OCI-LY7 (cell line): ENCODE measurements around the gene CORO7. TPM values are rescaled to one million over a fixed set of nuclear protein-coding genes. Genes with fewer than 3 reads are reported as not detected.

Experiments used
- BruUV-seq: library from RNA; stranded (reverse); fragments of 400-500 nt; replicated peaks from 2 replicates; lab custom pipeline; 2021; lab: Mats Ljungman, UMichigan
- CTCF ChIA-PET: fragments of 300-600 bp; sonication (Branson Sonifier 250); formaldehyde crosslinking; loops from one replicate; lab custom pipeline; 2022; ENCODE audit warnings: antibody characterized with exemption; ENCODE audit not compliant: unreplicated experiment; lab: Charles Lee
- POLR2A ChIA-PET: fragments of 300-600 bp; sonication (Branson Sonifier 250); formaldehyde crosslinking; loops from one replicate; lab custom pipeline; 2022; ENCODE audit warnings: antibody characterized with exemption; lab: Charles Lee
- DNase-seq: peaks from one replicate; pipeline ENCODE4 v3.0.0-alpha.2; 2015; ENCODE audit warnings: low spot score
- H2AFZ ChIP-seq: fragments of 200-600 bp; sonication (generic), shearing (Covaris generic); 2 replicates; pipeline ENCODE4 v1.6.1; 2014; ENCODE audit warnings: mild to moderate bottlenecking, antibody characterized with exemption, low read length, moderate library complexity
- H3K27ac ChIP-seq: fragments of 200-600 bp; sonication (generic); 2 replicates; pipeline ENCODE4 v1.5.1; 2014; ENCODE audit warnings: mixed run types, low read depth, mild to moderate bottlenecking, moderate library complexity, low read length, inconsistent platforms; ENCODE audit not compliant: poor library complexity, severe bottlenecking
- H3K36me3 ChIP-seq: fragments of 200-600 bp; sonication (generic); 2 replicates; pipeline ENCODE4 v1.6.1; 2014; ENCODE audit warnings: mild to moderate bottlenecking, antibody characterized with exemption, low read length, moderate library complexity, mixed read lengths; ENCODE audit not compliant: insufficient read depth
- H3K4me1 ChIP-seq: fragments of 200-600 bp; sonication (generic); 2 replicates; pipeline ENCODE4 v1.5.1; 2014; ENCODE audit warnings: mild to moderate bottlenecking, low read length; ENCODE audit not compliant: insufficient read depth, poor library complexity, severe bottlenecking
- H3K4me2 ChIP-seq: fragments of 200-600 bp; sonication (generic); 2 replicates; pipeline ENCODE4 v1.6.1; 2014; ENCODE audit warnings: mild to moderate bottlenecking, low read length
- H3K4me3 ChIP-seq: fragments of 200-600 bp; sonication (generic); 2 replicates; pipeline ENCODE4 v1.5.1; 2014; ENCODE audit warnings: mild to moderate bottlenecking, low read depth, low read length; ENCODE audit not compliant: poor library complexity, severe bottlenecking
- H3K79me2 ChIP-seq: fragments of 200-600 bp; sonication (generic); 2 replicates; pipeline ENCODE4 v1.6.1; 2016; ENCODE audit warnings: low read depth, mild to moderate bottlenecking, low read length, moderate library complexity, mixed read lengths; ENCODE audit not compliant: insufficient read depth
- H3K9me2 ChIP-seq: fragments of 200-600 bp; sonication (generic); 2 replicates; pipeline ENCODE4 v1.6.1; 2016; ENCODE audit warnings: mild to moderate bottlenecking, low read length, mixed read lengths; ENCODE audit not compliant: insufficient read depth
- H3K9me3 ChIP-seq: fragments of 200-600 bp; sonication (generic); 2 replicates; pipeline ENCODE4 v1.6.1; 2014; ENCODE audit warnings: mild to moderate bottlenecking, mixed run types, low read length, mixed read lengths
- H4K20me1 ChIP-seq: fragments of 200-600 bp; sonication (generic); 2 replicates; pipeline ENCODE4 v1.6.1; 2014; ENCODE audit warnings: mild to moderate bottlenecking, antibody characterized with exemption, low read length, moderate library complexity, mixed read lengths; ENCODE audit not compliant: insufficient read depth
- CTCF ChIP-seq: fragments of 200-600 bp; sonication (generic); conservative IDR thresholded peaks from 2 replicates; pipeline ENCODE4 v1.5.1; 2014; ENCODE audit warnings: mild to moderate bottlenecking, antibody characterized with exemption, low read length, moderate library complexity, mixed read lengths
- EZH2phosphoT487 ChIP-seq: fragments of 200-600 bp; sonication (generic); IDR thresholded peaks from 2 replicates; pipeline ENCODE4 v1.6.1; 2018; ENCODE audit warnings: low read depth, borderline replicate concordance, mild to moderate bottlenecking, mixed run types, antibody characterized with exemption, low read length, moderate library complexity, mixed read lengths
- intact Hi-C: fragments of 100-400 bp; cut with micrococcal nuclease; formaldehyde crosslinking; loops from one replicate; pipeline ENCODE4 v1.10.0; 2022; ENCODE audit not compliant: unreplicated experiment
- total RNA-seq, 2 experiments: library from RNA; depleted of rRNA in 1 of 2; stranded (reverse); fragments of >200 nt in 1 of 2; shearing (Covaris generic) in 1 of 2; gene quantifications; 2 replicates each; pipeline ENCODE4 v1.2.3, GENCODE V29; 2014 to 2022

CORO7 gene
- total RNA-seq, 2 experiments from 2014 or later: 77.2 to 112 TPM

- no peak overlapping the region for H3K4me2 ChIP-seq
- H3K9me3 ChIP-seq: no peaks in the 10 kb centered on the region
- no peak for DNase-seq
- no peak overlapping the region for H3K4me3 ChIP-seq
- H3K9me2 ChIP-seq: no peaks in the 10 kb centered on the region
- no peak overlapping the region for H2AFZ ChIP-seq
- ChIA-PET CTCF (no interaction called here), POLR2A (no interaction called here)
- H3K36me3 ChIP-seq: peaks cover 58% of the 10 kb centered on the region
- no peaks in the 10 kb centered on the region for H4K20me1 ChIP-seq
- BruUV-seq: no TSS peak
- no peaks in the 10 kb centered on the region for H3K79me2 ChIP-seq
- intact Hi-C loops: no loop called here
- TF ChIP-seq CTCF: no peak
- TF ChIP-seq EZH2phosphoT487: no peak
- H3K27ac ChIP-seq: no peak overlapping the region
- peaks cover 7% of the 10 kb centered on the region for H3K4me1 ChIP-seq
Observed at GRCh38 chr16:4389051-4389955, 27.1 kb downstream of the CORO7 start.

- peaks cover 57% of the 10 kb centered on the region; the same call in 1 of the 2 replicates for H3K36me3 ChIP-seq
- no peaks in the 10 kb centered on the region for H3K9me2 ChIP-seq
- intact Hi-C loops: no loop called here
- H3K4me1 ChIP-seq: peaks cover 7% of the 10 kb centered on the region
- no peaks in the 10 kb centered on the region for H4K20me1 ChIP-seq
- H2AFZ ChIP-seq: no peak overlapping the region
- DNase-seq: no peak
- H3K79me2 ChIP-seq: no peaks in the 10 kb centered on the region
- no TSS peak for BruUV-seq
- H3K4me2 ChIP-seq: no peak overlapping the region
- no peak for TF ChIP-seq CTCF
- no peak for TF ChIP-seq EZH2phosphoT487
- ChIA-PET CTCF (no interaction called here), POLR2A (no interaction called here)
- H3K4me3 ChIP-seq: no peak overlapping the region
- no peak overlapping the region for H3K27ac ChIP-seq
- no peaks in the 10 kb centered on the region for H3K9me3 ChIP-seq
Observed at GRCh38 chr16:4388271-4389021, 27.9 kb downstream of the CORO7 start.
